ENCODE measurements around the gene S100A9.
"Not testable (repeated sequence)": the region's sequence is repeated elsewhere in the genome, so short reads cannot be mapped to it uniquely, and the experiment has no call there.

Gene S100A9

DNA sequence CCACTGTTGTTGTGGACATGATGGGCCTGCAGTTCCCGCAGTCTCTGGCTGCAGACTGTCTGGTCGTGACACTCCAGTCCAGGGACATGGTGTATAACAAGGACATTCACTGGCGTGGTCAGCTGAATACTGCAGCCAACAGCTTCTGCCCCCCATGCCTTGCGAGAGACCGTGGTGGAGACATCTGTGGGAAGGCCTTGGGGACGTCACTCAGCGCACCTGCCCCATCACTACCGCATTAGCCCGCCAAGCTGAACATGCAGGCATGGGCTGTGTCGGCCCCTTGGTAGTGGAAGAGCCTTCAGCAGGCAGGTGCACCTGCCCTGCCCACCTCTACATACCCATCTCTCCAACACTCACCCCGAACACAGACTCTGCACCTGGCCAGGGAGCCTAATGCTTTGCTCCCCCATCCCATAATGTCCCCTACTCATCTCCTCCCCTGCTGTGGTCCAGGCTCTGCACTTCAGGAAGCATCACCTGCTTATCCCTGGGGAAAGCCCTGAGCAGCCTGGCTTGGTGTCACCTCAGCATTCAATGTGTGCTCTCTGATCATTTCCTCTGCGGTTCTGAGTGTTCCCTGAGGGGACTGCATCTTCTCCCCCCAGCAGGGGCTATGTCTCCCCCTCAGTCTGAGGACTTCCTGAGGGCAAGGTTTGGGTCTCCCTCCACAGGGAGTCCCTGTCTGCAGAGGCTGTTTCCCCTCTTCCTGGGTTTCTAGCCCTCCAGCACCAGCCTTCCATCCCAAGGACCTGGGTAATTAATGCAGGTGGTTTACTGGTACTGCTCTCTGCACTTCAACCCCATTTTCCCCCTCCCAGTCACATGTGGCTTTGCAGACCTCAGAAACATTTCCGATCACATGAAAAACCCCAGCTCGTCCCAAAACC, 12.2 kb upstream of the S100A9 start:
- DNase-seq, result no peak

DNA sequence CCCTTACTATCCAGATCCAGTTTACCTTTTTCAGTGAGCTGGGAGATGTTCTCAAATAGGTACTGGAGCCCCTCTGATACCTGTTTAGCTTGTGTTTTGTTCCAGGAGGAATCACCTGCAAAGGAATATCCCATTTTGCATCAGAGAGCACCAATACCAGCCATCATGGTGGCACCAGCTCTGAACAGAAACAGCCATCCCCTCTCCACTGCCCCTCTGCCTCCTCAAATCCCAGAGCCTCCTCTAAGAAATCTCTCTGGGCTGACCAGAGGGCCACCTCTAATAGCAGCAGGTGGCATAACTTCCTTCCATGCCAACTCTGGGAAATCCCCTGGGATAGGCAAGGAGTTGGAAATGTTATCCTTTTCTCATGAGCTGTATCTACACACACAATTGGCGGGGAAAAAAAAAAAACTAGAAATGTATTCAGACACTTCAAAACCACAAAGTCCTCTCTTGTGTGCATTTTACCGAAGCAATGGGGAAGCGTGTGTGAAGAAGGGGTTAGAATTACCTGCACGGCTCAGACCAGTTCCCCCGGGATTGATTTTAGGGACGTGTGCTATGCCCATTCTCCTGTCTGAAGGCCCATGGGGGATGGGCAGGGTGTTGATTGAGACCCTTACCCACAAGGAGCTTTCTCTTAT, 11.5 kb upstream of the S100A9 start:
- no peak for DNase-seq

DNA sequence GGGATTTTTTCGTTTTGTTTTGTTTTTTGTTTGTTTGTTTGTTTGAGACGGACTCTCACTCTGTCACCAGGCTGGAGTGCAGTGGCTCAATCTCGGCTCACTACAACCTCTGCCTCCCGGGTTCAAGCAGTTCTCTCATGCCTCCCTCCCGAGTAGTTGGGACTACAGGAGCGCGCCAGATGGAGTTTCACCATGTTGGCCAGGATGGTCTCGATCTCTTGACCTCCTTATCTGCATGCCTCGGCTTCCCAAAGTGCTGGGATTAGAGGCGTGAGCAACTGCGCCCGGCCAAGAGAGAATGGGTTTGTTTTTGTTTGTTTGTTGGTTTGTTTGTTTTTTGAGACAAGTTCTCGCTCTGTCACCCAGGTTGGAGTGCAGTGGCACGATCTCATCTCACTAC, 10.6 kb upstream of the S100A9 start:
- DNase-seq, result not testable (repeated sequence)

DNA sequence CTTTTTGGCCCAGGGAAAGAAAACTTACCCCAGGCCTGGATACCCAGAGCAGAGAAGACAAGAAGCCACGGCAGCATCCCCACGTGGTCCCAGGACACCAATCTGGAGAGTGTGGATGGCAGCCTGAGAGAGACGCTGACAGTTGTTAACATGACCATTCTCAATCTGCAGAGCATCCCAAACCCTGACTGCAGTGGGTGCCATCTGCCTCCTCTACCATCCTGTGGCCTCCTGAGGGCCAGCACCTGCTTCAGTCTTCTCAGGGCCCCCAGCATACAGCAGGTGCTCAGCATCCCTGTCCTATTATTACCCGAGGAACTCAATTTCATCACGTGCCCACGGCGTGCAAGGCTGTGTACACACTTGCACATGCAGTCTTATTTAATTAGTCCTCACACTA, 9.8 kb upstream of the S100A9 start:
- no peak for DNase-seq

DNA sequence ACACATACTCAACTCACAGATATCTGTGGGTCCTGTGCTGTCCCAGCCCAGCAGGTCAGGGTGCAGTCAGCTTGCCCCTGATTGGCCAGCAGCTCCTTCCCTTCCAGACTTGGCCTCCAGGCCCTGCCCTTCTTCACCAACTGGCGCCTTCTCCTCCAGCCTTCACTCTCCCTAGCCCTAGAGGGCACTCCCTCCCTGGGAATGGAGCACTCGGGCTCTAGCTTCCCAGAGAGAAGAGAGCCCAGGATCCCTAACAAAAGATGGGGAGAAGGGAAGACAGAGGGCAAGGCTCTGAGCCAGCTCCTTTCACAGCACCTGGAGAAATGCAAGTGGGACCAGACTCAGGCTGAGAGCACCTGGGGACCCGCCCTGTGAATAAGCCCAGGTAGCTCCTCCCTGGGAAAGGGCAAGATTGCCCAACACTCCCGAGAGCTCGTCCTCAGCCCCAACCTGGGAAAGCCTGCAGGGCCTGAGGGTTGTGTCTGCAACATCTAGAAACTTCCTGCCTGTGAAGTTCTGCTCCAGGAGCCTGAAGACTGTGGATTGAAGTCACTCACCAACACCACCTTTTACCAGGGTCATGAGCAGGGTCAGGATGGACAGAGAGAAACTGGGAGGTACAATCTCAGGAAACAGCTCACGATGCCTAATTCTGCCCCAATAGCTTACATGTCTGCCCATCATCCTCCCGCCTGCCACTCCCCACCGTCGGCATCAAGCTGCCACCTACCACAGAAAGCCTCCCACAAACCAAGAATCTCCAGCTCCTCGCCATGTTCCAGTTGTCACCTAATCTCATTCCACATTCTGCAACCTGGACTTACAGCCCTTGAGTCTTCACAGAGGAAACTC, 8.9 kb upstream of the S100A9 start, which contains the start of gene PGLYRP4:
TSS of gene PGLYRP4 (minus strand) at position 331 of the 852 bp plus-strand sequence. CDS start 909 bp downstream, outside the sequence.
- no peak for DNase-seq

DNA sequence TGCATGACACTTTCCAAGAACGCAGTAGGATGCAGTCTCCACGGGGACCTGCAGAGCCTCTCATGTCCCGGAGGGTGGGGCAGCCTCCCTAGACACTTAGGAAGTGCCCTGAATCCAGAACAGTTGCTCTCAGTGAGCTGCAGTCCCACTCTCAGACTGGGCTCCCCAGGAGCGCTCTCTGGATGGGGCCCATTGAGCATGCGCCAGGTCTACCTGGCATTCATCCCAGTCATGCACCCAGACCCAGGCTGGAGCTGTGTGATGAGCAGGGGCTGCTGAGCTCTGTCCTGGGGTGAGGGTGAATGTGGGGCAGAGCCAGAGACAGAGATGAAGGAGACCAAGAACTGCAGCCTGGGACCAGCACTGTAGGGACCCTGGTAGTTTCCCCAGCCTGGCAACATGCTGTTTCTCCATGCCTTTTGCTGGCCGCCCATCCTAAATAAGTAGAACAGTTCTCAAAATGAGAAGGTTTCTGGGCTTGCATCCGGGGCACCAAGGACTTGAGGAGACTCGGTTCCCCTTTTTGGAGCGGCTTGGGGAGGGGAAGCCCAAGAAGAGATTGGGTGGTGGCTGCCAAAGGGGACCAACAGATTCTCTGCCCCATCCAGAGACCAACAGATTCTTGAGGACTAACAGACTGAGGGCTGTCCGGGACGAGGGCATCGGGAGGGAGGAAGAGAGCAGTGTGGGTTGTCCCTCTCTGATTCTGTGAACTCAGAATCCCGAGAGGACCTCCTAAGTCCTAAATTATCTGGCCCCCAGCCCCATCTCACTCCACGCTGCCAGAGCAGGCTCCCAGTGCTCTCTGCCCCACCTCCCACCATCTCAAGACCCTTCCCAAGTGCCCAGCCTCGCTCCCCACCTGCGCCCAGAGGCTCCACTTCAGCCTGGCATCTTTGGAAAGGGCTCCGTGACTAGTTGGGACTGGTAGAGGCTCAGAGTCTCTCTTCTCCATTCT, 8.0 kb upstream of the S100A9 start:
- no peak for DNase-seq

DNA sequence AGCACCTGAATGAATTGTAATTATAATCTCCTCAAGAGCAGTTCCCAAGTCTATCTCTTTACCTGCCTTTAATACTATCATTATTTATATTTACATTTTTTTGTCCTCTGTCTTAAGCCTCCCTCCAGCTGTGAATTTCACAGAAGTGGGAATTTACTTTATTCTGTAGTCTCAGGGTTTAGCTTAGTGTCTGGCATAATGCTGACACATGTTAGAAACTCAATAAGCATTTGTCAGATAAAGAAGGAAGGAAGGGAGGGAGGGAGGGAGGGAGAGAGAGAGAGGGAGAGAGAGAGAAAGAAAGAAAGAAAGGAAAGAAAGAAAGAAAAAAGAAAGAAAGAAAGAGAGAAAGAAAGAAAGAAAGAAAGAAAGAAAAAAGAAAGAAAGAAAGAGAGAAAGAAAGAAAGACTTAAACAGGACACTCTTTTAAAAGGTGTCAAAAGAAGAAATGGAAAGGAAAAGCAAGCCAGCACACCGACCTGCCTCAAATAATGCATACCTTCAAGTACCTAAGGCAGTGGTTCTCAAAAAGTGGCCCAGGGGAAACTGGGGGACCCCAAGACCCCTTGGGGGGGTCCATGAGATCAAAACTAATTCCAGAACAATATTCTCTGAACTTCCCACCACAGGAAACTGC, 7.2 kb upstream of the S100A9 start:
- no peak for DNase-seq

DNA sequence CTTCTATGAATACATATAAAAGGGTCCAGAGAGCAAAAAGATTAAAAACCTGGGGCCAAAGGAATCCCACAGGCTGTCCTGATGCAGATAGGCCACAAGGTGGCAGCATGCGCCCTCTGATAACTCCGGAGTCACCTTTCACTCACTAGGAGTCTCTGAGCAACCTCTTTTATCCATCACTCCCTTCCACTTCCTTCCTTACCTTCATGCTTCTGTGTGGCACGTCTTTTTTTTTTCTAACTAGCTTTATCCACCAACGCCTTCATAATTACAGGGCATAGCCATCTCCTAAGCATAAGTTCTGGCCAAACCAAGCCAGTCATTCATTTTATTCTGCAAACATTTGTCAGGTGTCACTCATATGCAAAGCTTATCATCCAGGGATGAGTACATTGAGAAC, 5.1 kb upstream of the S100A9 start:
- DNase-seq, result peak; percentile 69

DNA sequence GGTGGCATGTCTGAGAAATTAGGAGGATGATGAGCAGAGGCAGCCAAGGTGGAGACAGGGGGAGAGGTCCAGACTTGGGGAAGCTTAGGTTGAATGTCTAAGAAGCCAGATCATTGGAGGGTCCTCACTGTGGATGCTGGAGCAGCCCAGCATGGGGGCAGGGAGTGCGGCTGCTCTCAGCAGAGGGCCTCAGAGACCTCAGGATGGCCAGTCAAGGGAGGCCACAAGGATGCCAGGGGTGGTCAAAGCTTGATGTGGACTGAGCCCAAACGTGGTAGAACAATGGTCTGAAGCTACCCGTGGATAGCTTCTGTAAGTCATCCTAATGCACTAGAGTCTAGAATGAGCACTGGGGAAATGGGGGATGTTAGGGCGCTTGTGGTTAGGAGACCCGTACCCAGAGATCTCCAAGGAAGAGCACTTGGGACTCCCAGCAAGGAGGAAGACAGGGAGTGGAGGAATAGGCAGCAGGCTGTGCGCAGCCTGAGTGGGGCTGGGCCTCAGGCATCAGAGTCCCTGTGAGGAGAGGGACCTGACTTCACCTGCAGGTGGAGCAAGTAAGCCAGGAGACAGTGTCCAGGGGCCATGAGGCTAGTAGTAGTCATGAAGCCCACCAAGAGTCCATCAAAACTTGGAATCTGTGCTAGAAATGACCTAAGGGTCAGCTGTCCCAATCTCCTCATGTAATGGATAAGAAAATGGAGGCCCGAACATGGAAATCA, 4.3 kb upstream of the S100A9 start:
- DNase-seq, result no peak

DNA sequence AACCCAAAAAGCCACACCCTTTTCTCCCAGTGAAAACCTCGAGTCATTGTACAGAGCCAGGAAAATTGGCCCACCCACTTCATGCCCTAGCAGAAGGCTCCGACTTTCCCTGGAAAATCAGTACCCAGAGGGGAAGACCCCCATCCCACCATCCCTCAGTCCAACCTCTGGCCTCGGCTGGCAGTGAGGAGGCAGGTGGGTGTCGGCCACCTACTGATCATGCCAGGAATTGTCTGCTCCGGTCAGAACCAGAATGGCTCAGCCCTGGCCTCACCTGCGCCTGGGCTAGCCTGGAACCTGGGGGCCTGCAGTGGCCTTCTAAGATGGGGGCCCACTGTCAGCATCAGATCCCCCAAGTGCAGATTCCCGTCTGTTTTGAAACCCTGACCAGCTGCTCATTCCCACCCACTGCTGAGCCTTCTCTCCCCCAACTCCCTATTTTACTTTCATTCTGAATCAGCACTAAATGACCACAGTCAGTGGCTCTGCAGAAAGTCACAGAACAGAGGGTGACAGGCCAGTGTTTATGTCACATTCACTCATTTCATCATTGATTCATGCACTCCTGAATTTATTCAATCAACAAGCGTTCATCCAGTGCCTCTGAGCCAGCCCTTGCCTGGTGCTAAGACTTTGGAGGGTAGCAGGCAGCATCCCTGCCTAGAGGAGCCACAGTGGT, 3.0 kb upstream of the S100A9 start:
- DNase-seq, result no peak

DNA sequence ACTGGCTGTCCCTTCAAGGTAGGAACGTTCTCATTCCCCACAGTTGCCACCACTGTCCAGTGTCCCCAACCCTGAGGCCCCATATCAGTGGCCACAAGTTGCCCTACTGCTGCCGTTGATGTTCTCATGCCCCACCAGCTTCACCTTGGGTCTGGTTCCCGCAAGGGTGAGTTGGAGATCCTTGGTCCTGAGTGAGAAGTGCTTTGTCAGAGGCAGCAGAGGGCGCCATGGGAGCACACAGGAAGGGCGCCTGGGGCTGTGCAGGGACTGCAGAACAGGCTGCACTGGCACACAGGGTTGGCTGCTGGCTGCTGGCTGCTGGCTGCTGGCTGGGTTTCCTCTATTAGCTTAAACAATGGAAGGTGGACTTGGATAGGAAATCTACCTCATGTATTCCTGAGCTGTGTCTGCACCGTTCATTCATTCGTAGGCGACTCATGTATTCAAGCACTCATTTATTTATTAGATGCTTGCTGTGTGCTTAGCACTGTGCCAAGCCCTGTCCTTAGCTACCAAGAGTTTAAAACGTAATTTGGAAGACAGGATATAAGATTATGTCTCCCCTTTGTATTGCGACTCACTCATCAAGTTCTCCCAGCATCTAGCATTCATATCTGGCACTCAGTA, 2.1 kb upstream of the S100A9 start:
- peak; percentile 29 for DNase-seq

DNA sequence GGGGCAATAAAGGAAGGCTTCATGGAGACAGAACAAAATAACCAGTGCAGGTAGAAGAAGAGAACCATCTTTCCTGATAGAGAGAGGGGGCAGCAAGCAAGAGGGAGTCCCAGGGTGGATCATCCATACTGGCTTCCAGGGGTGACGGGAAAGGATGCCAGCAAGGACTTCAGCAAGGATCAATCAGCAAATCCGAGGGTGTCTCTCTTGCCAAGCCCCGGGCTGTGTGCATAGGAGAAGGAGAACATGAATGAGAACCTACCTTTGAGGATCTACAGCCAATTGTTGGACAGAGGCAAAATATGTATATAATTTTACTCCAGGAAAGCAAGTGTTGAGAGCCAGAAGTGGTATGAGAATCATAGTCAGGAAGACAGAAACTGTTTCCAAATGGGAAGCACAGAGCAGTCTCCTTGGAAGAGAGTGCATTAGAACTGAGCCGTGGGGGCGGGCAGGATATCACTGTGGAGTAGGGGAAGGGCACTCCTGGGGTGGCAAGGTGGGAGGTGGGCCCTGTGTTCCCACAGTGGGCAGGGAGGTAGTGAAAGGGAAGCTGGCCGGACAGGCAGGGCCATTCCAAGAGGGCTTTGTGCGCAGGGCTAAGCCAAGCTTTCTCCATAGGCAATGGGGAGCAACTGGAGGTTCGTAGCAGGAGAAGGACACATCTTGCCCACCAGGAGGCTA, 1.1 kb upstream of the S100A9 start:
- no peak for DNase-seq

DNA sequence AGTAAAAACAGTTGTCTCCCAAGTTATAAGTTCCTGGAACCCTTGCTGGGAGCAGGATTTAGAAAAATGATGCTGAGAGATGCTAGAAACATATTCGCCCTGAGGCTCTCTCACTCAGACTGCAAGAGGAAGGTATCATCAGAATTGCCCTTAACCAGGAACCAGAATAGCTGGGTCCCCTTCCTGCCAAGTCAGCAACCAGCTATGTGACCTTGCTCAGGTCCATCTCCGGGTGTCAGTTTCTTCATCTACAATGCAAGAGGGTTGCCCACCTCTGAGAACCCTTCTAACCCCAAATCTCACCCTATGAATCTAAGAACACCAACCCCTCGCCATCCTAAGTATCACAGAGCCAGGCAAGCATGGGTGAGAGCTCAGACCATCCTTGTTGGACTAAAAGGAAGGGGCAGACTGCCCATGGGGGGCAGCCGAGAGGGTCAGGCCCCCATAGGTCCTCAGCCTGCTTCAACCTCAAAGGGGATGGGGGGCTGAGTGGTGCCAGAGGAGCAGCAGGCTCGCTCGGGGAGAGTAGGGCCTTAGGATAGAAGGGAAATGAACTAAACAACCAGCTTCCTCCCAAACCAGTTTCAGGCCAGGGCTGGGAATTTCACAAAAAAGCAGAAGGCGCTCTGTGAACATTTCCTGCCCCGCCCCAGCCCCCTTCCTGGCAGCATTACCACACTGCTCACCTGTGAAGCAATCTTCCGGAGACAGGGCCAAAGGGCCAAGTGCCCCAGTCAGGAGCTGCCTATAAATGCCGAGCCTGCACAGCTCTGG, 390 bp upstream of the S100A9 start:
- DNase-seq, result no peak

DNA sequence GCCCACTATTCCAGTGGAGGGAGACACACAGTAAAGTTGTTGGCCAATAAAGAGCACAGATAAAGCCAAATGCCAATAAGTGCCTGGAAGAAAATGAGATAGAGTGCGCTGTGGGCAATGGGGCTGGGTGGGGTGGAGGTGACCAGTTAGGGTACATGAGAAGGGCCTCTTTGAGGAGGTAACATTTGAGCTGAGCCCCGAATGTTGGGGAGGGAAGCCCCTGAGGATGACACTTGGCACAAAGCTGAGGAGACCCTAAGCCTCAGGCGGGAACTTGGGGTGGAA, 979 bp downstream of the S100A9 start:
- DNase-seq, result no peak

DNA sequence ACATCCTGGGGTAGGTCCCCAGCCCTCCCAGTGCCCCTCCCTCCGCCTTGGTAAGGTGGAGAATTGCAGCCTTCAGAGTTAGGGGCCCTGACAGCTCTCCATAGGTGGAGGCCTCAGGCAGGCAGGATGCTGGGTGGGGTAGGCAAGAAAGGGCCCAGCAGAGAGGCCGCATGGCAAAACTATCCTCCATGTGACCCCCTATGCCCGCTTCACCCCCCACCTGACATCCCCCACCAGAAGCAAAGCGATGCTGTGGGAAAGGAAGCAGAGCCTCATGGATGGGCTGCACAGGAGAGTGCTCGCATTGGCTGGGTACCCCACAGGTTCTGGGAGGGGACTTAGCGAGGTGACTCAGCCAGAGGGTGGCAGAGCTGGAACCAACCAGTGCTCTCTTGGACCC, 1.6 kb downstream of the S100A9 start:
- DNase-seq, result no peak

DNA sequence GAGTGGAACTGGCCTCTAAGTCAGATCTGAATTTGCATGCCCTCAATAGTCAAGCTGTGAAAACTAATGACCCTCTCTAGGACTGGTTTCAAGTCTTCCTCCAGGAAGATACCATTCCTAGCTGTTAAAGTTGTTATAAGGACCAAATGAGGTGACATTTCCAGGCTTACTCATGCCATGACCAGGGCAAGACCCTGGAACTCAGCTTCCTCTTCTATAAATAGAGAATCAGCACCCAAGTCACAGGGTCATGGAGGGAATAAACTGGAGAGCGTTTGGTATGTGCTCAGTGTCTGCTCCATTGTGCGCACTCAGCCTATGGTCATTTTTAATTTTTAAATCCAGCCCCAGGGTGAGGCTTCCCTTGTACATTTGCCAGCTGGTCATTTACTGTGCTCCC, 2.5 kb downstream of the S100A9 start:
- DNase-seq, result no peak

DNA sequence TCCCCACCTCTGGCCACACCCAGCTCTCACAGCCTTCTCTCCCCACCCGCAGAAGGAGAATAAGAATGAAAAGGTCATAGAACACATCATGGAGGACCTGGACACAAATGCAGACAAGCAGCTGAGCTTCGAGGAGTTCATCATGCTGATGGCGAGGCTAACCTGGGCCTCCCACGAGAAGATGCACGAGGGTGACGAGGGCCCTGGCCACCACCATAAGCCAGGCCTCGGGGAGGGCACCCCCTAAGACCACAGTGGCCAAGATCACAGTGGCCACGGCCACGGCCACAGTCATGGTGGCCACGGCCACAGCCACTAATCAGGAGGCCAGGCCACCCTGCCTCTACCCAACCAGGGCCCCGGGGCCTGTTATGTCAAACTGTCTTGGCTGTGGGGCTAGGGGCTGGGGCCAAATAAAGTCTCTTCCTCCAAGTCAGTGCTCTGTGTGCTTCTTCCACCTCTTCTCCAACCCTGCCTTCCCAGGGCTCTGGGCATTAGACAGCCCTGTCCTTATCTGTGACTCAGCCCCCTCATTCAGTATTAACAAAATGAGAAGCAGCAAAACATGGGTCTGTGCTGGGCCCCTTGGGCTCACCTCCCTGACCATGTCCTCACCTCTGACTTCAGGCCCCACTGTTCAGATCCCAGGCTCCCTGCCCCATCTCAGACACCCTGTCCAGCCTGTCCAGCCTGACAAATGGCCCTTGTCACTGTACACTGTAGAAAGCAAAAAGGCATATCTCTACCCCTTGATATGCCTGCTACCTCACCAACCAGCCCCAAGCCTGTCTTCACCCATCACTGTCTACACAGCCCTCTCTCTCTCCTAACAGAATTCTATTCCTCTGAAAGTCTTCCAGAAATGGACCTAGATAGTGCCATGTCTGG, 3.2 kb downstream of the S100A9 start:
- DNase-seq, result no peak
